Measurements from ENCODE around the gene MEG3. TPM values are rescaled to one million over a fixed set of nuclear protein-coding genes. Genes with fewer than 3 reads are reported as not detected.

MEG3 gene
- total and polyA plus RNA-seq, 9 of the 15 experiments (the other 6 are each of a cell fraction or from before 2014, with no cell fraction given): 0.10 to 5.3 (median 1.0) TPM; not detected in 1

- no peak overlapping the region for H3K4me2 ChIP-seq (ENCODE audit: insufficient read depth, low read length)
- ChIA-PET POLR2A (no interaction called here), CTCF (ENCODE audit: low intra/inter-chr PET ratio) (interaction anchor here (1.2 kb wide), 1 partner anchor 9 kb away, joined by 3 read pairs; no protein-coding TSS in a partner anchor)
- FAIRE-seq (no peak), DNase-seq (ENCODE audit: extremely low read depth in 1 of 4, low spot score in 3 of 4) (no peak), ATAC-seq (no peak)
- in situ Hi-C loops (cut with MboI) (no loop called here), intact Hi-C loops (cut with micrococcal nuclease) (no loop called here)
- no peak overlapping the region for H3K4me3 ChIP-seq
- H3K27me3 ChIP-seq (ENCODE audit: control insufficient read depth in 2 of 2, insufficient read depth in 2 of 2, low read length in 2 of 2): peaks cover 0 to 4% of the 10 kb centered on the region in 2 experiments; a peak in 1 of 5 replicates
- H3K9ac ChIP-seq (ENCODE audit: insufficient read depth in 1 of 2, low read depth in 2 of 2, low read length in 2 of 2): no peak overlapping the region
- 56% methylated on average over 4 of the region's 6 CpGs for WGBS (ENCODE audit: insufficient coverage, low coverage, missing lambda C conversion rate)
- H3K9me1 ChIP-seq (ENCODE audit: control insufficient read depth, insufficient read depth, low read length): no peaks in the 10 kb centered on the region
- H4K20me1 ChIP-seq (replicated peaks; ENCODE audit: control insufficient read depth, insufficient read depth, low read length): no peaks in the 10 kb centered on the region
- no TSS peak for BruUV-seq (replicated peaks)
- no peaks in the 10 kb centered on the region for H3K36me3 ChIP-seq (ENCODE audit: control insufficient read depth, insufficient read depth, low read length)
- H3K27ac ChIP-seq (ENCODE audit: extremely low read depth, low read depth, low read length): no peak overlapping the region
- no peak overlapping the region for H2AFZ ChIP-seq (ENCODE audit: low read depth, low read length)
- no peaks in the 10 kb centered on the region for H3K79me2 ChIP-seq (ENCODE audit: control insufficient read depth, insufficient read depth, low read length)
- H3K4me1 ChIP-seq (replicated peaks in 1 of 2; ENCODE audit: control insufficient read depth in 2 of 2, insufficient read depth in 2 of 2, low read length in 2 of 2): peaks cover 0 to 4% of the 10 kb centered on the region in 2 experiments; a peak in 2 of 5 replicates
- H3K9me3 ChIP-seq (replicated peaks; ENCODE audit: control insufficient read depth, insufficient read depth, low read depth, low read length): no peaks in the 10 kb centered on the region; the same call in 1 of the 2 replicates
- TF ChIP-seq THRAP3 (IDR thresholded peaks at IDR 0.05; ENCODE audit: borderline replicate concordance) (no peak), HNRNPLL (IDR thresholded peaks at IDR 0.05; ENCODE audit: low read depth, low read length, poor library complexity, severe bottlenecking) (no peak), DPF2 (IDR thresholded peaks at IDR 0.05) (no peak), CBX2 (IDR thresholded peaks at IDR 0.05; ENCODE audit: insufficient read depth, low read length, poor library complexity, severe bottlenecking) (no peak), COPS2 (conservative IDR thresholded peaks at IDR 0.05) (no peak), FOXK1 (CRISPR knock-in tag; IDR thresholded peaks at IDR 0.05; ENCODE audit: borderline replicate concordance) (no peak), NFE2L1 (tag; IDR thresholded peaks at IDR 0.05; ENCODE audit: borderline replicate concordance, low read depth) (no peak), NR4A1 (CRISPR knock-in tag; IDR thresholded peaks at IDR 0.05) (no peak), NR4A1 (tag; IDR thresholded peaks at IDR 0.05) (no peak), ZNF140 (CRISPR knock-in tag; IDR thresholded peaks at IDR 0.05) (no peak), RAD21 (CRISPR knock-in tag; conservative IDR thresholded peaks at IDR 0.05 in 1 of 2, IDR thresholded peaks at IDR 0.05 in 1 of 2) (no peak), STAT5A (IDR thresholded peaks at IDR 0.05; ENCODE audit: borderline replicate concordance, low read length) (no peak), HSF4 (CRISPR knock-in tag; IDR thresholded peaks at IDR 0.05; ENCODE audit: borderline replicate concordance) (no peak), MCM2 (IDR thresholded peaks at IDR 0.05; ENCODE audit: low read depth) (no peak), RBM25 (IDR thresholded peaks at IDR 0.05; ENCODE audit: low read depth, low read length, severe bottlenecking) (no peak), TFAM (CRISPR knock-in tag; conservative IDR thresholded peaks at IDR 0.05) (no peak), ESRRB (CRISPR knock-in tag; IDR thresholded peaks at IDR 0.05; ENCODE audit: borderline replicate concordance) (no peak), HBP1 (CRISPR knock-in tag; IDR thresholded peaks at IDR 0.05) (no peak)
- TF ChIP-seq, protein P1, sequence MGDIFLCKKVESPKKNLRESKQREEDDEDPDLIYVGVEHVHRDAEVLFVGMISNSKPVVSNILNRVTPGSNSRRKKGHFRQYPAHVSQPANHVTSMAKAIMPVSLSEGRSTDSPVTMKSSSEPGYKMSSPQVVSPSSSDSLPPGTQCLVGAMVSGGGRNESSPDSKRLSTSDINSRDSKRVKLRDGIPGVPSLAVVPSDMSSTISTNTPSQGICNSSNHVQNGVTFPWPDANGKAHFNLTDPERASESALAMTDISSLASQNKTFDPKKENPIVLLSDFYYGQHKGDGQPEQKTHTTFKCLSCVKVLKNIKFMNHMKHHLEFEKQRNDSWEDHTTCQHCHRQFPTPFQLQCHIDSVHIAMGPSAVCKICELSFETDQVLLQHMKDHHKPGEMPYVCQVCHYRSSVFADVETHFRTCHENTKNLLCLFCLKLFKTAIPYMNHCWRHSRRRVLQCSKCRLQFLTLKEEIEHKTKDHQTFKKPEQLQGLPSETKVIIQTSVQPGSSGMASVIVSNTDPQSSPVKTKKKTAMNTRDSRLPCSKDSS (IDR thresholded peaks at IDR 0.05; ENCODE audit: low read depth, partially characterized antibody): no peak
- TF ChIP-seq, protein P2, sequence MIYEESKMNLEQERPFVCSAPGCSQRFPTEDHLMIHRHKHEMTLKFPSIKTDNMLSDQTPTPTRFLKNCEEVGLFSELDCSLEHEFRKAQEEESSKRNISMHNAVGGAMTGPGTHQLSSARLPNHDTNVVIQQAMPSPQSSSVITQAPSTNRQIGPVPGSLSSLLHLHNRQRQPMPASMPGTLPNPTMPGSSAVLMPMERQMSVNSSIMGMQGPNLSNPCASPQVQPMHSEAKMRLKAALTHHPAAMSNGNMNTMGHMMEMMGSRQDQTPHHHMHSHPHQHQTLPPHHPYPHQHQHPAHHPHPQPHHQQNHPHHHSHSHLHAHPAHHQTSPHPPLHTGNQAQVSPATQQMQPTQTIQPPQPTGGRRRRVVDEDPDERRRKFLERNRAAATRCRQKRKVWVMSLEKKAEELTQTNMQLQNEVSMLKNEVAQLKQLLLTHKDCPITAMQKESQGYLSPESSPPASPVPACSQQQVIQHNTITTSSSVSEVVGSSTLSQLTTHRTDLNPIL (CRISPR knock-in tag; IDR thresholded peaks at IDR 0.05): no peak
Measured at GRCh38 chr14:100889641-100890040, 63.7 kb downstream of the MEG3 start.

Data from K562 (cell line).